ENCODE results near the gene CCDC112. TPM values are rescaled to one million over a fixed set of nuclear protein-coding genes. Genes with fewer than 3 reads are reported as not detected.

CCDC112 gene
- total and polyA plus RNA-seq, 9 of the 15 experiments (the other 6 are each of a cell fraction or from before 2014, with no cell fraction given), result 3.3 to 15.3 (median 7.4) TPM

DNA sequence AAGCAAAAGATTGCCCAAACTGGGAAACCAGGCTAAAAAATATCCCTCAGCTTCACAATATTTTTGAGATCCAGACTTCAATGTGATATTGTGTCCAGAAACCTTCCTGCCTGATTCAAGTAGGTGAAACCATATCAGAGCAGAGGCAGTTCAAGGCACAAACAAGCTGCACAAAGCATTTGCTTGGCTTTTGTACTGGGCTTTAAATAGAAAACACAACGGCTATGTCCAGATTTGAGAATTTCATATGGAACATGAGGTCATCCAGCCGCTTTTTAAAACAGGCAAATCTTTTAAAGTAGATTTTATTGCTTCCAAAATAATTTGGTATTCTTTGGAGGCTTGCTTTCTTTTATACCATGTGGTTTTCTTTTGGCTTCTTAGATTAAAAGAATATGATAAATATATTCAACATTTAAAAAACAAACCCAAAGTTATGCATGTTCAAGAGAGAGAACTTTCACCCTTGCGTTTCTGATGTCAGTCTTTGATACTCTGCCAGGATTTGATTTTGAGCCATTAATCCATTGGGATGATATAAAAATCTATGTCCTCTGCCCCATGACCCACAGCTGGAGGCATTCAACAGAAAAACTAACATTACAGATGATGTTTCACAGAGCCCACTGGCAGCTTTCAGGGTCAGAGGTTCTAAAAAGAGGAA is 29.0 kb upstream of the CCDC112 start:
- ChIA-PET POLR2A (interaction anchor here (0.9 to 1.0 kb wide), 2 partner anchors 9 to 10 kb away, joined by 3 to 4 read pairs; no protein-coding TSS in a partner anchor), CTCF (ENCODE audit: low intra/inter-chr PET ratio) (no interaction called here)
- Histone ChIP-seq H2AFZ (ENCODE audit: low read depth, low read length) (no peak overlapping the region), H3K27ac (ENCODE audit: extremely low read depth, low read depth, low read length) (no peak overlapping the region), H3K9me1 (ENCODE audit: control insufficient read depth, insufficient read depth, low read length) (no peaks in the 10 kb centered on the region), H3K27me3 (ENCODE audit: control insufficient read depth in 2 of 2, insufficient read depth in 2 of 2, low read length in 2 of 2) (no peaks in the 10 kb centered on the region; a peak in 1 of 5 replicates), H3K9ac (ENCODE audit: insufficient read depth in 1 of 2, low read depth in 2 of 2, low read length in 2 of 2) (no peak overlapping the region), H3K4me3 (no peak overlapping the region), H3K36me3 (ENCODE audit: control insufficient read depth, insufficient read depth, low read length) (no peaks in the 10 kb centered on the region), H3K4me2 (ENCODE audit: insufficient read depth, low read length) (no peak overlapping the region), H4K20me1 (replicated peaks; ENCODE audit: control insufficient read depth, insufficient read depth, low read length) (no peaks in the 10 kb centered on the region), H3K9me3 (replicated peaks; ENCODE audit: control insufficient read depth, insufficient read depth, low read depth, low read length) (no peaks in the 10 kb centered on the region), H3K79me2 (ENCODE audit: control insufficient read depth, insufficient read depth, low read length) (no peaks in the 10 kb centered on the region), H3K4me1 (replicated peaks in 1 of 2; ENCODE audit: control insufficient read depth in 2 of 2, insufficient read depth in 2 of 2, low read length in 2 of 2) (no peaks in the 10 kb centered on the region; a peak in 1 of 5 replicates)
- TF ChIP-seq, protein P1, sequence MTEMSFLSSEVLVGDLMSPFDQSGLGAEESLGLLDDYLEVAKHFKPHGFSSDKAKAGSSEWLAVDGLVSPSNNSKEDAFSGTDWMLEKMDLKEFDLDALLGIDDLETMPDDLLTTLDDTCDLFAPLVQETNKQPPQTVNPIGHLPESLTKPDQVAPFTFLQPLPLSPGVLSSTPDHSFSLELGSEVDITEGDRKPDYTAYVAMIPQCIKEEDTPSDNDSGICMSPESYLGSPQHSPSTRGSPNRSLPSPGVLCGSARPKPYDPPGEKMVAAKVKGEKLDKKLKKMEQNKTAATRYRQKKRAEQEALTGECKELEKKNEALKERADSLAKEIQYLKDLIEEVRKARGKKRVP (CRISPR knock-in tag; IDR thresholded peaks at IDR 0.05), result no peak
- no peak for TF ChIP-seq ZNF140 (CRISPR knock-in tag; IDR thresholded peaks at IDR 0.05)
- no peak for TF ChIP-seq MIER1 (IDR thresholded peaks at IDR 0.05; ENCODE audit: low read depth)
- no peak for TF ChIP-seq HDAC8 (tag; IDR thresholded peaks at IDR 0.05)
- no peak for TF ChIP-seq NFRKB (IDR thresholded peaks at IDR 0.05; ENCODE audit: low read depth)
- no peak for TF ChIP-seq CHD2 (IDR thresholded peaks at IDR 0.05; ENCODE audit: low read depth, low read length)
- TF ChIP-seq MTA1 (IDR thresholded peaks at IDR 0.05; ENCODE audit: borderline replicate concordance), result no peak
- no peak for TF ChIP-seq PHF8 (IDR thresholded peaks at IDR 0.05; ENCODE audit: borderline replicate concordance, low read length)
- no peak for TF ChIP-seq ZNF445 (CRISPR knock-in tag; IDR thresholded peaks at IDR 0.05; ENCODE audit: low read depth)
- no peak for TF ChIP-seq RNF2 (IDR thresholded peaks at IDR 0.05)
- TF ChIP-seq, protein P2, sequence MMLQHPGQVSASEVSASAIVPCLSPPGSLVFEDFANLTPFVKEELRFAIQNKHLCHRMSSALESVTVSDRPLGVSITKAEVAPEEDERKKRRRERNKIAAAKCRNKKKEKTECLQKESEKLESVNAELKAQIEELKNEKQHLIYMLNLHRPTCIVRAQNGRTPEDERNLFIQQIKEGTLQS (IDR thresholded peaks at IDR 0.05), result no peak
- TF ChIP-seq, protein P2 (CRISPR knock-in tag; conservative IDR thresholded peaks at IDR 0.05), result no peak
- TF ChIP-seq ATF7 (IDR thresholded peaks at IDR 0.05), result no peak
- TF ChIP-seq ELF1 (tag; IDR thresholded peaks at IDR 0.05), result no peak
- no peak for TF ChIP-seq GTF2F1 (IDR thresholded peaks at IDR 0.05; ENCODE audit: low read depth, low read length)
- BruUV-seq (replicated peaks), result no TSS peak
- FAIRE-seq (no peak), DNase-seq (ENCODE audit: extremely low read depth in 1 of 4, low spot score in 3 of 4) (no peak), ATAC-seq (no peak)
- intact Hi-C loops (cut with micrococcal nuclease) (no loop called here), in situ Hi-C loops (cut with MboI) (no loop called here)
- WGBS (ENCODE audit: insufficient coverage, low coverage, missing lambda C conversion rate), result 0% methylated on average over 3 of the region's 3 CpGs

All from K562 (cell line).